HG03196 (cell line): Measurements from ENCODE around the gene CCDC194.

Experiments used
- ATAC-seq: cut with Tn5 transposase; IDR thresholded peaks from one replicate; pipeline ENCODE4 v1.9.1; 2021; ENCODE audit not compliant: unreplicated experiment

Gene CCDC194

GRCh38 chr19:17406046-17406886, 12.3 kb upstream of the CCDC194 start:
- peak; percentile 14 for ATAC-seq

GRCh38 chr19:17405250-17406045, 11.5 kb upstream of the CCDC194 start, which contains the start of gene BST2:
Gene BST2 (minus strand): TSS chr19:17405630. CDS start chr19:17405575, 55 bp downstream.
- ATAC-seq = peak; percentile 68

GRCh38 chr19:17404621-17405249, 10.7 kb upstream of the CCDC194 start:
- ATAC-seq = no peak

GRCh38 chr19:17404015-17404414, 10.0 kb upstream of the CCDC194 start:
- no peak for ATAC-seq

- no peak for ATAC-seq
These were observed 9.2 kb upstream of the CCDC194 start for GRCh38 chr19:17402982-17403855.

- ATAC-seq = no peak
These were observed 7.6 kb upstream of the CCDC194 start for GRCh38 chr19:17401628-17402027.

GRCh38 chr19:17398902-17399527, 5.0 kb upstream of the CCDC194 start:
- ATAC-seq = no peak

GRCh38 chr19:17394891-17395415, 957 bp upstream of the CCDC194 start:
- no peak for ATAC-seq

GRCh38 chr19:17393002-17393401, 994 bp downstream of the CCDC194 start:
- ATAC-seq = no peak

GRCh38 chr19:17391371-17392151, 2.4 kb downstream of the CCDC194 start:
- ATAC-seq = no peak

GRCh38 chr19:17390665-17391370, 3.2 kb downstream of the CCDC194 start:
- peak; percentile 80 for ATAC-seq

- no peak for ATAC-seq
These were observed 3.9 kb downstream of the CCDC194 start for GRCh38 chr19:17389957-17390664.

GRCh38 chr19:17389288-17389687, 4.7 kb downstream of the CCDC194 start:
- ATAC-seq = no peak

GRCh38 chr19:17385878-17386611, 8.0 kb downstream of the CCDC194 start:
- ATAC-seq = no peak

GRCh38 chr19:17380426-17381138, 13.4 kb downstream of the CCDC194 start:
- ATAC-seq = no peak

GRCh38 chr19:17379221-17379631, 14.8 kb downstream of the CCDC194 start:
- ATAC-seq = no peak
